DOHH2 (cell line): ENCODE results near the gene PCDHGC4.

ENCODE experiments used
- EZH2phosphoT487 ChIP-seq: fragments of 200-600 bp; sonication (generic); IDR thresholded peaks from 2 replicates; pipeline ENCODE4 v1.6.1; 2017; ENCODE audit warnings: borderline replicate concordance, mild to moderate bottlenecking, antibody characterized with exemption, low read length, moderate library complexity, mixed read lengths
- TF ChIP-seq, protein P1 (sequence below): fragments of 200-600 bp; sonication (generic); IDR thresholded peaks from one replicate; pipeline ENCODE4 v1.5.1; 2014; ENCODE audit warnings: antibody characterized with exemption, mild to moderate bottlenecking, low read depth, low read length; ENCODE audit not compliant: poor library complexity, severe bottlenecking

- TF ChIP-seq, protein P1, sequence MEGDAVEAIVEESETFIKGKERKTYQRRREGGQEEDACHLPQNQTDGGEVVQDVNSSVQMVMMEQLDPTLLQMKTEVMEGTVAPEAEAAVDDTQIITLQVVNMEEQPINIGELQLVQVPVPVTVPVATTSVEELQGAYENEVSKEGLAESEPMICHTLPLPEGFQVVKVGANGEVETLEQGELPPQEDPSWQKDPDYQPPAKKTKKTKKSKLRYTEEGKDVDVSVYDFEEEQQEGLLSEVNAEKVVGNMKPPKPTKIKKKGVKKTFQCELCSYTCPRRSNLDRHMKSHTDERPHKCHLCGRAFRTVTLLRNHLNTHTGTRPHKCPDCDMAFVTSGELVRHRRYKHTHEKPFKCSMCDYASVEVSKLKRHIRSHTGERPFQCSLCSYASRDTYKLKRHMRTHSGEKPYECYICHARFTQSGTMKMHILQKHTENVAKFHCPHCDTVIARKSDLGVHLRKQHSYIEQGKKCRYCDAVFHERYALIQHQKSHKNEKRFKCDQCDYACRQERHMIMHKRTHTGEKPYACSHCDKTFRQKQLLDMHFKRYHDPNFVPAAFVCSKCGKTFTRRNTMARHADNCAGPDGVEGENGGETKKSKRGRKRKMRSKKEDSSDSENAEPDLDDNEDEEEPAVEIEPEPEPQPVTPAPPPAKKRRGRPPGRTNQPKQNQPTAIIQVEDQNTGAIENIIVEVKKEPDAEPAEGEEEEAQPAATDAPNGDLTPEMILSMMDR, result no peak
- no peak for TF ChIP-seq EZH2phosphoT487
Measured at GRCh38 chr5:141495453-141495811, 10.6 kb downstream of the PCDHGC4 start.
